H1 (cell line): ENCODE data around the gene TAF12. TPM values are rescaled to one million over a fixed set of nuclear protein-coding genes. Genes with fewer than 3 reads are reported as not detected.
A peak's percentile ranks its signal among the peaks of the same experiment; 100 is the strongest.

Source experiments
- CHD1 ChIP-seq: IDR thresholded peaks from 2 replicates; pipeline ENCODE4 v1.6.1; 2012; ENCODE audit warnings: low read depth, low read length, improper control_type of control experiment
- NANOG ChIP-seq: IDR thresholded peaks from 2 replicates; pipeline ENCODE4 v1.6.1; 2011; ENCODE audit warnings: low read length, low read depth, mild to moderate bottlenecking, inconsistent platforms; ENCODE audit not compliant: insufficient read depth, poor library complexity, severe bottlenecking
- POLR2AphosphoS5 ChIP-seq: IDR thresholded peaks from 2 replicates; pipeline ENCODE4 v1.6.1; 2011; ENCODE audit warnings: low read depth, low read length
- RNF2 ChIP-seq: fragments of 200-900, 300-1000 bp; sonication (generic); IDR thresholded peaks from 2 replicates; pipeline ENCODE4 v1.7.1; 2016; ENCODE audit warnings: borderline replicate concordance, low read depth, mild to moderate bottlenecking, antibody characterized with exemption, low read length; ENCODE audit not compliant: poor library complexity, severe bottlenecking; ENCODE audit errors: missing control alignments
- SIN3A ChIP-seq, 2 experiments: IDR thresholded peaks in 1 of 2; conservative IDR thresholded peaks in 1 of 2; 2 replicates each; pipeline ENCODE4 v1.6.1; 2011 to 2012; ENCODE audit warnings: low read length in 2 of 2, improper control_type of control experiment in 1 of 2, low read depth in 1 of 2, mild to moderate bottlenecking in 1 of 2
- SRF ChIP-seq: IDR thresholded peaks from 2 replicates; pipeline ENCODE4 v1.6.1; 2011; ENCODE audit warnings: mild to moderate bottlenecking, low read depth, low read length, moderate library complexity
- TEAD4 ChIP-seq: IDR thresholded peaks from 2 replicates; pipeline ENCODE4 v1.6.1; 2012; ENCODE audit warnings: low read depth, low read length, inconsistent platforms, mixed read lengths
- ZNF274 ChIP-seq: IDR thresholded peaks from 2 replicates; pipeline ENCODE4 v1.7.0; 2012; ENCODE audit warnings: low read length, borderline replicate concordance; ENCODE audit errors: extremely low read depth
- polyA plus RNA-seq, 7 experiments: library from polyadenylated mRNA; depleted of rRNA in 3 of 7; stranded (reverse) in 5 of 7; unstranded in 2 of 7; fragments of >200 nt in 5 of 7; fragments of 200-250 nt in 2 of 7; gene quantifications; 1 replicate in 5 of 7; 2 replicates in 1 of 7; 4 replicates in 1 of 7; pipeline versions ENCODE4 v1.2.1 to v1.2.3, GENCODE V29; 2011 to 2013; ENCODE audit warnings: missing spikeins in 2 of 7, mixed read lengths in 2 of 7
- total RNA-seq: library from RNA; stranded (reverse); fragmentation: NEBNext Ultra II Directional; extraction: Animal tissue kit (Norgen Biotek cat#: 25700); gene quantifications from 2 replicates; pipeline ENCODE4 v1.2.1, GENCODE V29; 2021
- TF ChIP-seq, protein P1 (sequence below): IDR thresholded peaks from 2 replicates; pipeline ENCODE4 v1.6.1; 2012; ENCODE audit warnings: low read length, inconsistent platforms

TAF12 gene
- total and polyA plus RNA-seq, 2 of the 8 experiments (the other 6 are each of a cell fraction or from before 2014, with no cell fraction given), result 25.1 to 27.2 TPM

DNA sequence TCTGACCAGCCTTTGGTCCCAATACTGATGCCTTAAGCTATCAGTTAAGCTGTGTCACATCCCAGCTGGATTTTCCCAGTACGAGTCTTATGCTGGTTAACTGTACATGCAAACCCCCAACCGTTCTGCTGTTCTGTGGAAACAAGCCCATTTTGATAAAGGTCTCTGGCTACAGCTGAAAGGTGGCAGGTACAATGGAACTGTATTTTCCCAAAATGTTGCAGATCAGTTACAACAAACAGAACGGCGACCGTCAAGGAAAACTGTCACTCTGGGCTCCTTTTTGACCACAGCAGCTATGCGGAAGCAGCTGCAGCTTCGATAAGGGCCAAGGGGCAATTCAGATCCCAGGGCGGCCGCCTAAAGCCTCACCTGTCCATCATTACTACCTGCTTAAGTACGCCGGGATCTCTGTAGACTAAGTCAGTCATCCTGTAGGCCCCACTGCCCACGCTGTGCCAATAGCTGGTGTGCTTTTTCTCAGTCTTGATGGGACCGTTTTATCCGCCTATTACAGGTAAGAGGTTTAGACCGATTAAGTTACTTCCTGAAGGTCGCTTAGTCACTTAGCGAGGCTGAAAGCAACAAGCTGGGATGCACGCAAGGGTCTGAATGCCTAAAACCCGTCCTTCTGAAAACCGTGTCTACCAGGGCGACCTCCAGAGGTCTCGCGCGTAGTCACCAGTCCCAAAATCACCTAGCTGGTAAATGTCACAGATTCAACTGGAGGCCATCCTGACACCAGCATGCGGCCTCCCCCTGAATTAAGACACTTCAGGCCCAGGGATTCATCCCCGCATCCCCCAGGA is 61.9 kb downstream of the TAF12 start (continued):
- TF ChIP-seq CHD1, result no peak
- peak; percentile 34 to 45; a peak in 1 of 4 replicates for TF ChIP-seq SIN3A (conservative IDR thresholded peaks at IDR 0.05 in 1 of 2, IDR thresholded peaks at IDR 0.05 in 1 of 2; ENCODE audit: low read depth in 1 of 2, low read length in 2 of 2)
- TF ChIP-seq RNF2, result no peak
- TF ChIP-seq POLR2AphosphoS5, result 0 out of 2 replicates have a peak, but pooled peaks have one; percentile 22
- TF ChIP-seq ZNF274, result no peak
- no peak for TF ChIP-seq NANOG
- no peak for TF ChIP-seq SRF
- no peak for TF ChIP-seq TEAD4
- TF ChIP-seq, protein P1, sequence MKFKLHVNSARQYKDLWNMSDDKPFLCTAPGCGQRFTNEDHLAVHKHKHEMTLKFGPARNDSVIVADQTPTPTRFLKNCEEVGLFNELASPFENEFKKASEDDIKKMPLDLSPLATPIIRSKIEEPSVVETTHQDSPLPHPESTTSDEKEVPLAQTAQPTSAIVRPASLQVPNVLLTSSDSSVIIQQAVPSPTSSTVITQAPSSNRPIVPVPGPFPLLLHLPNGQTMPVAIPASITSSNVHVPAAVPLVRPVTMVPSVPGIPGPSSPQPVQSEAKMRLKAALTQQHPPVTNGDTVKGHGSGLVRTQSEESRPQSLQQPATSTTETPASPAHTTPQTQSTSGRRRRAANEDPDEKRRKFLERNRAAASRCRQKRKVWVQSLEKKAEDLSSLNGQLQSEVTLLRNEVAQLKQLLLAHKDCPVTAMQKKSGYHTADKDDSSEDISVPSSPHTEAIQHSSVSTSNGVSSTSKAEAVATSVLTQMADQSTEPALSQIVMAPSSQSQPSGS, result no peak
